ENCODE results near the gene FASTK. TPM values are rescaled to one million over a fixed set of nuclear protein-coding genes. Genes with fewer than 3 reads are reported as not detected.

Gene FASTK
- total RNA-seq, 1 experiment from 2014 or later = 86.4 TPM

DNA sequence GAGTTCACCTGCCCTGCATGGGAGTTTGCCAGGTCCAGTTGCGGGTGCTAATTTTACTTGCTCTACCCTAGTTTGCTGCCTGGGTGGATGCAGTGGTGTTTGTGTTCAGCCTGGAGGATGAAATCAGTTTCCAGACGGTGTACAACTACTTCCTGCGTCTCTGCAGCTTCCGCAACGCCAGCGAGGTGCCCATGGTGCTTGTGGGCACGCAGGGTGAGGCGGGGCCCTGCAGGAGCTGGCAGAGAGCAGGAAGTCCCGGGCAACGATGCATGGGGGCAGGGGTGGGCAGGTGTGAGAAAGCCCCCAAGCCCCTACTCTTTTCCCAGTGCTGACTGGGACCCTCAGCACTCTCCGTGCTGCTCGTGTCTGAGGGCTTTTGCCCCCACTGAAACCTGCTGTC lies 37.0 kb upstream of the FASTK start:
- H3K9me3 ChIP-seq (ENCODE audit: control insufficient read depth in 1 of 2, insufficient read depth in 1 of 2, low read depth in 1 of 2, low read length in 2 of 2) = no peaks in the 10 kb centered on the region
- H2AFZ ChIP-seq (ENCODE audit: low read depth, low read length, poor library complexity, severe bottlenecking) = no peak overlapping the region
- H3K79me2 ChIP-seq (ENCODE audit: insufficient read depth, low read length) = peaks cover 48% of the 10 kb centered on the region
- no peak overlapping the region for H3K4me2 ChIP-seq (ENCODE audit: low read length)
- H4K20me1 ChIP-seq (ENCODE audit: insufficient read depth) = no peaks in the 10 kb centered on the region
- ATAC-seq (no peak), DNase-seq (ENCODE audit: low read depth, low spot score) (no peak)
- H3K4me3 ChIP-seq (replicated peaks in 1 of 2; ENCODE audit: low read depth in 1 of 2, low read length in 2 of 2) = no peak overlapping the region
- RAD21 ChIA-PET (ENCODE audit: low non-redundant PET in 1 of 2, low total read pairs in 2 of 2, uncharacterized antibody in 2 of 2, unreplicated experiment in 2 of 2) = no interaction called here
- no peaks in the 10 kb centered on the region for H3K27me3 ChIP-seq (ENCODE audit: insufficient read depth, low read length)
- H3K4me1 ChIP-seq (ENCODE audit: control insufficient read depth in 1 of 2, insufficient read depth in 2 of 2, low read length in 2 of 2) = peaks cover 21 to 36% of the 10 kb centered on the region in 2 experiments
- BruUV-seq (replicated peaks) = no TSS peak
- POLR2A ChIA-PET = interaction anchor here (0.5 kb wide), 1 partner anchor 21 kb away, joined by 4 read pairs; no protein-coding TSS in a partner anchor
- peak overlapping the region; percentile 82; the same call in 1 of the 2 replicates for H3K27ac ChIP-seq (ENCODE audit: low read depth, low read length)
- CTCF ChIA-PET = interaction anchor here (1.3 kb wide), 1 partner anchor 89 kb away, joined by 3 read pairs; the partner anchor contains the start of gene ABCB8
- TF ChIP-seq FOSL1 (IDR thresholded peaks at IDR 0.05; ENCODE audit: low read depth) (no peak), CEBPB (IDR thresholded peaks at IDR 0.05; ENCODE audit: low read depth) (no peak), ZNF274 (IDR thresholded peaks at IDR 0.05; ENCODE audit: low read depth, low read length) (no peak), TCF7L2 (IDR thresholded peaks at IDR 0.05; ENCODE audit: borderline replicate concordance, extremely low read depth, insufficient read depth, insufficient read length) (no peak), JUND (IDR thresholded peaks at IDR 0.05) (no peak), SIN3A (IDR thresholded peaks at IDR 0.05; ENCODE audit: low read depth) (no peak), SP1 (IDR thresholded peaks at IDR 0.05; ENCODE audit: low read depth) (no peak)
- TF ChIP-seq, protein P1, sequence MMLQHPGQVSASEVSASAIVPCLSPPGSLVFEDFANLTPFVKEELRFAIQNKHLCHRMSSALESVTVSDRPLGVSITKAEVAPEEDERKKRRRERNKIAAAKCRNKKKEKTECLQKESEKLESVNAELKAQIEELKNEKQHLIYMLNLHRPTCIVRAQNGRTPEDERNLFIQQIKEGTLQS (IDR thresholded peaks at IDR 0.05) = no peak
- H3K9me2 ChIP-seq (ENCODE audit: insufficient read depth) = no peaks in the 10 kb centered on the region
- no peak overlapping the region for H3K9ac ChIP-seq (ENCODE audit: low read length)
- intact Hi-C loops (cut with micrococcal nuclease) = no loop called here
- peaks cover 4 to 24% of the 10 kb centered on the region in 2 experiments; a peak in 3 of 4 replicates for H3K36me3 ChIP-seq (ENCODE audit: control insufficient read depth in 1 of 2, insufficient read depth in 2 of 2, low read length in 2 of 2)

DNA sequence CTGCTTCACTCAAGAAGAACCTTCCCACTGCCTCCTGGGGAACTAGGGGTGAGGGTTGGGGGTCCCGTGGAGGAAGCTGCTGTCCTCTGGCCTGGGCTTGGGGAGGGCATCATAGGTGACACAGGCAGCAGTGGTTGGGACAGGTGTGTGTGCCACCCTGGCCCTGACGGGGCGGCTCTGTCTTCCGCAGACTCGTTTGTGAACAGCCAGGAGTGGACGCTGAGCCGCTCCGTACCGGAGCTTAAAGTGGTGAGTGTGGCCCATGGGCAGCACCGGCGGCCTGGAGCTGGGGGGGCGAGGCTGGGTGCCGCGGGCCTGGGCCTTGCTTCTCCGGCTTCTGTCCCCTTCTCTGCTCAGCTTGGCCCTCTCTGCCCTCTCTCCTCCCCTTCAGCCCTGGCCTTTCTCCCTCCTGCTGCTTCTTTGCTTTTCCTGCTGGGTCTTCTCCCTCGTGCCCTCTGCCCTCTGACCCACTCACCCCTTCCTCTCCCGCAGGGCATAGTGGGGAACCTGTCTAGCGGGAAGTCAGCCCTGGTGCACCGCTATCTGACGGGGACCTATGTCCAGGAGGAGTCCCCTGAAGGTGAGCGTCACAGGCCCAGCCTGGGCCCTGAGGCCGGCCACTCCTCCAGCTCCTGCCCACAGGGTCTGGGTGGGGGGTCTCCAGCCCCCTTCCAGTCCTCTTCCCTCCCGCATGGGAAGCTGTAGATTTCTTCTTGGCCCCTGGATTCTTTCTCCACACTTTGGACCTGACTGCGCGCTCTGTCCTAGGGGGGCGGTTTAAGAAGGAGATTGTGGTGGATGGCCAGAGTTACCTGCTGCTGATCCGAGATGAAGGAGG lies 36.2 kb upstream of the FASTK start:
- Histone ChIP-seq H3K4me1 (ENCODE audit: control insufficient read depth in 1 of 2, insufficient read depth in 2 of 2, low read length in 2 of 2) (peaks cover 27 to 43% of the 10 kb centered on the region in 2 experiments), H4K20me1 (ENCODE audit: insufficient read depth) (no peaks in the 10 kb centered on the region), H3K9me3 (ENCODE audit: control insufficient read depth in 1 of 2, insufficient read depth in 1 of 2, low read depth in 1 of 2, low read length in 2 of 2) (no peaks in the 10 kb centered on the region), H3K4me2 (ENCODE audit: low read length) (peak overlapping the region; percentile 99), H3K27ac (ENCODE audit: low read depth, low read length) (peak overlapping the region; percentile 82), H3K9ac (ENCODE audit: low read length) (peak overlapping the region; percentile 64), H2AFZ (ENCODE audit: low read depth, low read length, poor library complexity, severe bottlenecking) (no peak overlapping the region), H3K27me3 (ENCODE audit: insufficient read depth, low read length) (no peaks in the 10 kb centered on the region), H3K9me2 (ENCODE audit: insufficient read depth) (no peaks in the 10 kb centered on the region), H3K36me3 (ENCODE audit: control insufficient read depth in 1 of 2, insufficient read depth in 2 of 2, low read length in 2 of 2) (peaks cover 4 to 24% of the 10 kb centered on the region in 2 experiments; a peak in 3 of 4 replicates), H3K4me3 (replicated peaks in 1 of 2; ENCODE audit: low read depth in 1 of 2, low read length in 2 of 2) (peak overlapping the region; percentile 48 to 68), H3K79me2 (ENCODE audit: insufficient read depth, low read length) (peaks cover 56% of the 10 kb centered on the region)
- ATAC-seq (no peak), DNase-seq (ENCODE audit: low read depth, low spot score) (no peak)
- intact Hi-C loops (cut with micrococcal nuclease) = no loop called here
- POLR2A ChIA-PET = interaction anchor here (1.0 to 1.4 kb wide), 3 partner anchors 31 to 55 kb away, joined by 3 to 7 read pairs (median 4); partner anchors contain the start of gene AGAP3
- RAD21 ChIA-PET (ENCODE audit: low non-redundant PET in 1 of 2, low total read pairs in 2 of 2, uncharacterized antibody in 2 of 2, unreplicated experiment in 2 of 2) = no interaction called here
- BruUV-seq (replicated peaks) = no TSS peak
- CTCF ChIA-PET = interaction anchor here (1.1 to 1.7 kb wide), 4 partner anchors 7 to 108 kb away, joined by 3 to 5 read pairs (median 4); no protein-coding TSS in a partner anchor
- no peak for TF ChIP-seq YY1 (IDR thresholded peaks at IDR 0.05; ENCODE audit: extremely low read depth, insufficient replicate concordance, low read depth, low read length)
- TF ChIP-seq REST (IDR thresholded peaks at IDR 0.05; ENCODE audit: low read depth) = no peak
- no peak for TF ChIP-seq CEBPB (IDR thresholded peaks at IDR 0.05; ENCODE audit: low read depth)
- TF ChIP-seq, protein P2, sequence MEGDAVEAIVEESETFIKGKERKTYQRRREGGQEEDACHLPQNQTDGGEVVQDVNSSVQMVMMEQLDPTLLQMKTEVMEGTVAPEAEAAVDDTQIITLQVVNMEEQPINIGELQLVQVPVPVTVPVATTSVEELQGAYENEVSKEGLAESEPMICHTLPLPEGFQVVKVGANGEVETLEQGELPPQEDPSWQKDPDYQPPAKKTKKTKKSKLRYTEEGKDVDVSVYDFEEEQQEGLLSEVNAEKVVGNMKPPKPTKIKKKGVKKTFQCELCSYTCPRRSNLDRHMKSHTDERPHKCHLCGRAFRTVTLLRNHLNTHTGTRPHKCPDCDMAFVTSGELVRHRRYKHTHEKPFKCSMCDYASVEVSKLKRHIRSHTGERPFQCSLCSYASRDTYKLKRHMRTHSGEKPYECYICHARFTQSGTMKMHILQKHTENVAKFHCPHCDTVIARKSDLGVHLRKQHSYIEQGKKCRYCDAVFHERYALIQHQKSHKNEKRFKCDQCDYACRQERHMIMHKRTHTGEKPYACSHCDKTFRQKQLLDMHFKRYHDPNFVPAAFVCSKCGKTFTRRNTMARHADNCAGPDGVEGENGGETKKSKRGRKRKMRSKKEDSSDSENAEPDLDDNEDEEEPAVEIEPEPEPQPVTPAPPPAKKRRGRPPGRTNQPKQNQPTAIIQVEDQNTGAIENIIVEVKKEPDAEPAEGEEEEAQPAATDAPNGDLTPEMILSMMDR (IDR thresholded peaks at IDR 0.05 in 2 of 3, conservative IDR thresholded peaks at IDR 0.05 in 1 of 3; ENCODE audit: borderline replicate concordance in 1 of 3, insufficient read depth in 1 of 3, low read depth in 2 of 3, low read length in 2 of 3) = no peak
- no peak for TF ChIP-seq EZH2phosphoT487 (IDR thresholded peaks at IDR 0.05; ENCODE audit: borderline replicate concordance)
- no peak for TF ChIP-seq EGR1 (IDR thresholded peaks at IDR 0.05; ENCODE audit: low read depth)

All from HCT116 (cell line).